ENCODE data around the gene ACAD10.
"Not testable (repeated sequence)": the region's sequence is repeated elsewhere in the genome, so short reads cannot be mapped to it uniquely, and the experiment has no call there.

The ACAD10 gene

DNA sequence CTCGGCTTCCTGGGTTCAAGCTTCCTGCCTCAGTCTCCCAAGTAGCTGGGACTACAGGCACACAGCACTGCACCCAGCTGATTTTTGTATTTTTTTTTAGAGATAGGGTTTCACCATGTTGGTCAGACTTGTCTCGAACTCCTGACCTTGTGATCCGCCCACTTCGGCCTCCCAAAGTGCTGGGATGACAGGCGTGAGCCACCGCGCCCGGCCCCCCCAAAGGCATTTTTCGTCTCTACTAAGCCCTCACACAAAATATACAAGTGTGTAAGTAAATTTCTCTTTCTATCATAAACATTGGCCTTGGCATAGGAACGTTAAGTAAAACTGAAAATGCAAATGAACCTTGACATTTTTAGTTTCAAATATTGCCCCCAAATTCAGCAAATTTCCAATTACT lies 2.1 kb downstream of the ACAD10 start:
- no peak for DNase-seq

DNA sequence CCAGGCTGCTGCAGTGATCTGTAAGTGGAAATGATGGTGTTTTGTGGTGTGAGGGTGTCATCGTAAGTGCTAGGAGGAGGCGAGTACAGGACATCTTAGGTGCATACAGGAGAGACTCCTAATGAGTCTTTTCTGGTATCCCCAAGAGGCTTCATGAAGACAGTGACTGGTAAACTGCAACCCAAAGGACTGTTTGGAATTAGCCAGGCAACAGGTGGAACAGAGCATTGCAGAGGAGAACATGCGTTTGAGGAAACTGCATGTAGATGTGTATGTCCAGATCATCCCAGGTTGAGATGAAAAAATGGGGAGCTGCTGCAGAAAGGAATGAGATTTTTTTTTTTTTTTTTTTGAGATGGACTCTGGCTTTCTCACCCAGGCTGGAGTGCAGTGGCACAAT lies 5.4 kb downstream of the ACAD10 start:
- no peak for DNase-seq

- DNase-seq: no peak
Observed at GRCh38 chr12:111692575-111693210, 6.8 kb downstream of the ACAD10 start.

- DNase-seq: no peak
Observed at GRCh38 chr12:111693818-111694217, 8.0 kb downstream of the ACAD10 start.

DNA sequence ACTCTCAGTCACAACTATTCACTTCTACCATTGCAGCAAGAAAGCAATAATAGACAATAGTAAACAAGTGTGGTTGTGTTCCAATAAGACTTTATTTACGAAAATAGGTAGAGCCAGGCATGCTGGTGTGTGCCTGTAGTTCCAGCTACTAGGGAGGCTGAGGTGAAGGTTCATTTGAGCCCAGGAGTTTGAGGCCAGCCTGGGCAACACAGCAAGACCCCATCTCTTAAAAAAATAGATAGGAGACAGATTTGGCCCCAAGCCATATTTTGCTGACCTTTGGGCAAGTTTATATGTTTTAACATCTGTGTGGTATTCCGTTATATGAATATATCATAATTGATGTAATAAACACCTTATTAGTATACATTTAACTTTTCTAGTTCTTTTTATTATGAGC lies 14.1 kb downstream of the ACAD10 start:
- no peak for DNase-seq

- no peak for DNase-seq
Observed at GRCh38 chr12:111705672-111706071, 19.8 kb downstream of the ACAD10 start.

DNA sequence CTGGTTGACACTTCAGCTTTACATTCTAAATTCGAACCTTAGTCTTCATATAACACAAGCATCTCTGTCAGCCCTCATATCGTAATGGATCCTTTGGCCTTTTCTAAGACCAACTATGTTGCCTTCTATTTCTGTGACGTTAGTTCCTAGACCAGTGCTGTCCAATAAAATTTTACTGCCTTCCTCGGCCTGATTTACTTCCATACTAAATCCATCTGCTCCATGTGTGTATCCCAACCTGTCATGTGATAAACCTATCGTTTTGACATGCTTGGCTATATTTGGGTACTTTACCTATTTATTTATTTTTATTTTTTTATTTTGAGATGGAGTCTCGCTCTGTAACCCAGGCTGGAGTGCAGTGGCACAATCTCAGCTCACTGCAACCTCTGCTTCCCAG lies 20.3 kb downstream of the ACAD10 start:
- DNase-seq: no peak

DNA sequence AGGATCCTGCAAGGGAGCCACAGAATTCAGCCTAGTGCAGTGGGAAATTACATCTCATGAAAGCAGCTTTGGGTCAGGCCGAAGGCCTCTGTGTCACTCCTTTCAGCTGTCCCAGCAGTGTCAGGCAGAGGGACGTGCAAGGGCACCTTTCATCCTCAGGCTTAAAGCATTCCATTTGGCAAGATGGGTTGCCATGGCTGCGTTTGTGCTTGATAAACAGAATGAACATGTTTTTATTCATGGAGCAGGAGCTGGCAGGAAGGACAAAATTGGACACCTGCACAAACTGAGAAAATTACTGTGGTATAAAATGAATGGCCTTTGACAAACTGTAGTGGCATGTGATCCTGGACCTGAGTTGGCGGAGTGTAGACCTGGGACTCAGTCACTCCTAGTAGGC lies 29.4 kb downstream of the ACAD10 start:
- DNase-seq: no peak

GRCh38 chr12:111719316-111719715 lies 33.5 kb downstream of the ACAD10 start:
- not testable (repeated sequence) for DNase-seq

GRCh38 chr12:111720457-111720856 lies 34.6 kb downstream of the ACAD10 start:
- no peak for DNase-seq

- DNase-seq: not testable (repeated sequence)
Observed at GRCh38 chr12:111723646-111724360, 38.0 kb downstream of the ACAD10 start.

DNA sequence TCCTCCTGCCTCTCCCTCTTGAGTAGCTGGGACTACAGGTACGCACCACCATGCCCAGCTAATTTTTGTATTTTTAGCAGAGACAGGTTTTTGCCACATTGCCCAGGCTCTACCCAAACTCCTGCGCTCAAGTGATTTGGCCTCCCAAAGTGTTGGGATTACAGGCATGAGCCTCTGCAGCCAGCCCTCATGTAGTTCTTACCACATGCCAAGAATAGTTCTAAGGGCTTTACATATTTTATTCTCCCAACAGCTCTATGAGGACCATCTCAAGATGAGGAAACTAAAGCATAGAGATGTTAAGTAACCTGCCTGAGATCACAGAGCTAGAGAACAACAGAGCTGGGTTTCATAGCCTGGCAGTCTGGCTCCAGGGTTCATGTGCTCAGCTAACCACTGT lies 42.9 kb downstream of the ACAD10 start:
- DNase-seq: no peak

DNA sequence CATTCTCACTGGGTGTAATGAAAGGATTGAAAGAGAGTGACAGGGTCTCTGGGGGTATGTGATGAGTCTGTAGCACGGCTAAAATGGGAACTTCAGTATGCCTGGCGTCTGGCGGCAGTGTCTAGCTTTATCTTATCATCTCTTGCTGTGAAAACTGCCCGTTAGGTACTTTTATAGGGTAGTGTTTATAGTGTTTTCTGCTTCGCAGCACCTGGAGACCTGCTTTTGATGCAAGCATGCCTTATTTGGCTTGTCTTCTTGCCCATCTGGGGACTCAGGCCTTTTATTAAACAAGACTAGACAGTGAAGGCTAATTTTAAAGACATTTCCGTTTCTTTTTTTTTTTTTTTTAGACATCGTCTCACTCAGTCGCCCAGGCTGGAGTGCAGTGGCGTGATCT lies 44.6 kb downstream of the ACAD10 start:
- no peak for DNase-seq

- no peak for DNase-seq
Observed at GRCh38 chr12:111732786-111733185, 46.9 kb downstream of the ACAD10 start.

DNA sequence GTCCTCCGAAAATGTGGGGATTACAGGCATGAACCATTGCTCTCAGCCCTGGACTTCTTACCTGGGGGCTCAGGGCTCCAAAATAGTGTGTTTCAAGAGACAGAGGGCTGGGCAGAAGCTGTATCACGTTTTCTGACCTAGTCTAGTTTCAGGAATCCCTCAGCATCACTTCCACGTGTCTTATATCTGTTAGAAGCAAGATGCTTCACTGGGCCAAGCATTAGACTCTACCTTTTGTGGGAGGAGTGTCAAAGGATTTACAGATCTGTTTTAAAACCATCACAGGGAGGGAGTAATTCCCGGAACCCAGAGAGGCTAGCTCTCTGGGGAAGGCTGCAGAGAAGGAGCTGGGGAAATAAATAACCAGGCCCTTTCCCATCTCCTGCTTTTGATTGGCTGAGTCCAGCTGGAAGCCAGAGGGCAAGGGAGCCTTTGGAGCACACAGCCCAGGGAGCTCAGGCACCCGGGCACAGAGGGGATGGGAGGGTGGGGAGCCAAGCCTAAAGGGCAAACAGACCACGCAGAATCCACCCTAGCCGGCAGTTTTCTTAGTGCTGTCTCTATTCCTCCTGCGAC lies 47.6 kb downstream of the ACAD10 start:
- no peak for DNase-seq

DNA sequence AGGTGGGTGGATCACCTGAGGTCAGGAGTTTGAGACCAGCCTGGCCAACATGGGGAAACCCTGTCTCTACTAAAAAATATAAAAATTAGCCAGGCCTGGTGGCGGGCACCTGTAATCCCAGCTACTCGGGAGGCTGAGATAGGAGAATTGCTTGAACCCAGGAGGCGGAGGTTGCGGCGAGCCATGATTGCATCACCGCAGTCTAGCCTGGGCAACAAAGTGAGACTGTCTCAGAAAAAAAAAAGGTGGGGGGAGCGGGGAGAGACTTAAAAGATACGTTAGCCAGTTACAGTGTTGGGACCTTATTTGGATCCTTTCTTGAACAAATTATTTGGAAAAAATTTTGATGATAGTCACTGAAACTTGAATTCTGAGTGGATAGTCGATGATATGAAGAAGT lies 53.7 kb downstream of the ACAD10 start:
- DNase-seq: not testable (repeated sequence)

GRCh38 chr12:111741235-111741812 lies 55.5 kb downstream of the ACAD10 start:
- no peak for DNase-seq

- DNase-seq: no peak
Observed at GRCh38 chr12:111745211-111745610, 59.4 kb downstream of the ACAD10 start.

DNA sequence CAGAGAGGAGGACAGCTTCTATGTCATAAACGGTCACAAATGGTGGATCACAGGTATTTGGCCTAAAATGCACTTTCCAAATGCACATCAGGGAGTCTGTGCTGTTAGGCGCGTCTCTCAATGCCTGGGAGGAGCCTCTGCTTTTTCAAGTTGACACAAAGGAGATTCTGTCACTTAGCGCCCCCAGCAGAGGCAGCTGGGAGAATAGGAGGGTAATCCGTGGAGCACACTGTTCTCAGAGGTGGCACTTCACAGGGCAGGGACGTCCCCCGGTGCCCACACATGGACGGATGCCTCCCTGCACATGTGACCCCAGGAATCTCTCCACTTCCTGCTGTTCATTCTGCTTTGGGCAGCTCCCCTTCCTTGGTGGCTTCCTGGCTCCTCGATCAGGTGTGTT lies 61.5 kb downstream of the ACAD10 start:
- DNase-seq: no peak

DNA sequence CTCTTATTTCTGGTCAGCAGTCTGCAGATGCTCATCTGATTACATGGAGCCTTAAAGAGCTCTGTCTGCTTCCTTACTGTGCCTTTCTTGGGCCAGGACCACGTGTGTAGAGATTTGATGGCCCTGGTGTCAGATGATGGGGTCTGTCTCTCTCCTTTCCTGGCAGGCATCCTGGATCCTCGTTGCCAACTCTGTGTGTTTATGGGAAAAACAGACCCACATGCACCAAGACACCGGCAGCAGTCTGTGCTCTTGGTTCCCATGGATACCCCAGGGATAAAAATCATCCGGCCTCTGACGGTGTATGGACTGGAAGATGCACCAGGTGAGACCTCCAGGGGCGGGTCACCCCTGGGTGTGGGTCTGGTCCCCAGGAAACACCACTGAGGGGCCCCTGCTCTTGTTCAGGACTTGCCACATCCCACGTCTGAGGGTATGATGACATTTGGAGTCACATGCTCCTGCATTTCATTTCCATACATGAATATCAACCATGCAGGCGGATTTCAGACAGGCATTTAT lies 62.4 kb downstream of the ACAD10 start:
- DNase-seq: no peak

GRCh38 chr12:111748867-111749266 lies 63.0 kb downstream of the ACAD10 start:
- DNase-seq: no peak

- DNase-seq: no peak
Observed at GRCh38 chr12:111749391-111749790, 63.5 kb downstream of the ACAD10 start.

DNA sequence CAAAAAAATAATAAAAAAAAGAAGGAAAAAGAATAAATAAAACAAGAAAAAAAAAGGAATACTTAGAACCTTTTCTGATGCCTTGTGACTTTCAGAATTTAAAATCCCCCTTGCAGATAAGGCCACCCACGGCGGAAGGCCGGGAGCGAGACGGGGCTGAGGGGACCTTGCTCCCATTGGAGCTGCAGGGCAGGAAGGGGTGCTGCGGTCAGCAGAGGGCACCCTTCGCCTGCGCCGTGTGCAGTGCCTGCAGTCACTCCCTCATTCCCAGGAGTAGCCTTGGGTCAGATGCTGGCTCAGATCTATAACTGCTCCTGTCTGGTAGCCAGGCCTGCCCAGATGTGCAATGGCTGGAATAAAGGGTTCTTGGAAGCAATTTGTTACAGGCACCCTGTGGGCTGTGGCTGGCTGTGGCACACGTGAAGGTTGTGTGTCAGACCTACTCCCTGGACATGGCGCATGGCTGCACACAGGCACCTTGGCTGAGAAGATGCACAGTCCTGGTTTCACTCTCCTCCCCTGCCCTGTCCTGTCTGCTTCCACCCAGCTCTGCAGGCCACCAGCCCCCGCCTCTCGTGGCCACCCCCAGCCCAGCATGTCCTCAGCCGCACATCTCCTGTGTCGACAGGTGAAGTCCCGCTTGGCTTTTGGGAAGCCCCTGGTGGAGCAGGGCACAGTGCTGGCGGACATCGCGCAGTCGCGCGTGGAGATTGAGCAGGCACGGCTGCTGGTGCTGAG lies 67.5 kb downstream of the ACAD10 start:
- DNase-seq: no peak

Measured in bone marrow (tissue), 2 donors.